ENCODE results near the gene SMAGP. TPM values are rescaled to one million over a fixed set of nuclear protein-coding genes. Genes with fewer than 3 reads are reported as not detected.

Gene SMAGP
- polyA plus RNA-seq, 1 donor (not counting 4 experiments of a cell fraction or from before 2014, with no cell fraction given) = 52.1 TPM

DNA sequence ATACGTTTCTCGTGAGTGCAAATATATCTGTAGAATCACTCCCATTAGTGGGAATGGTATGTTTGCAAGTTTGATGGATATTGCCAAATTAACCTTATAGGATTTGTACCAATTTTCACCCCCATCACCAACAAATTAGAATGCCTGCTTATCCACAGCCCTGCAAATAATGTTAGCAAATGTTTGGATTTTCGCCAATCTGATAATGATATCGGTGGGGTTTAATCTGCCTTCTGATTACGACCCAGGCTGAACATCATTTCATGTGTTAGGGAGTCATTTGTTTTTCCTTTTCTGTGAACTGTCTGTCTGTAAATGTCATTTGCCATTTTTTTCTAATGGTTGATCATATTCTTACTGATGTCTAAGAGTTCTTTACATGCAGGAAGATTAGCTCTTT lies 35.7 kb downstream of the SMAGP start:
- Histone ChIP-seq H2AFZ (ENCODE audit: control insufficient read depth, low read length) (no peak overlapping the region), H3K36me3 (ENCODE audit: control insufficient read depth in 2 of 2, extremely low read depth in 1 of 2, insufficient read depth in 2 of 2, low read length in 2 of 2) (no peaks in the 10 kb centered on the region), H3K4me3 (ENCODE audit: control insufficient read depth in 2 of 3, extremely low read depth in 1 of 3, insufficient read depth in 2 of 3, low read depth in 1 of 3, low read length in 3 of 3) (no peak overlapping the region), H4K20me1 (ENCODE audit: control insufficient read depth, extremely low read depth, insufficient read depth, low read length) (no peaks in the 10 kb centered on the region), H3K9me3 (ENCODE audit: control insufficient read depth, low read depth, low read length) (no peaks in the 10 kb centered on the region), H3K4me1 (ENCODE audit: control insufficient read depth, extremely low read depth, insufficient read depth, low read length) (peaks cover 6% of the 10 kb centered on the region), H3K9ac (ENCODE audit: control insufficient read depth, extremely low read depth, insufficient read depth, low read length) (no peak overlapping the region), H3K4me2 (ENCODE audit: control insufficient read depth, extremely low read depth, insufficient read depth, low read depth, low read length) (no peak overlapping the region), H3K79me2 (ENCODE audit: control insufficient read depth, insufficient read depth, low read length) (peaks cover 4% of the 10 kb centered on the region), H3K27me3 (ENCODE audit: control insufficient read depth, extremely low read depth, insufficient read depth, low read length) (no peaks in the 10 kb centered on the region), H3K9me1 (ENCODE audit: control insufficient read depth, extremely low read depth, insufficient read depth, low read length) (peaks cover 2% of the 10 kb centered on the region), H3K27ac (ENCODE audit: control insufficient read depth, insufficient read depth, low read length) (no peak overlapping the region)
- DNase-seq (ENCODE audit: low read depth, low spot score) (no peak), FAIRE-seq (no peak)
- TF ChIP-seq, protein P1, sequence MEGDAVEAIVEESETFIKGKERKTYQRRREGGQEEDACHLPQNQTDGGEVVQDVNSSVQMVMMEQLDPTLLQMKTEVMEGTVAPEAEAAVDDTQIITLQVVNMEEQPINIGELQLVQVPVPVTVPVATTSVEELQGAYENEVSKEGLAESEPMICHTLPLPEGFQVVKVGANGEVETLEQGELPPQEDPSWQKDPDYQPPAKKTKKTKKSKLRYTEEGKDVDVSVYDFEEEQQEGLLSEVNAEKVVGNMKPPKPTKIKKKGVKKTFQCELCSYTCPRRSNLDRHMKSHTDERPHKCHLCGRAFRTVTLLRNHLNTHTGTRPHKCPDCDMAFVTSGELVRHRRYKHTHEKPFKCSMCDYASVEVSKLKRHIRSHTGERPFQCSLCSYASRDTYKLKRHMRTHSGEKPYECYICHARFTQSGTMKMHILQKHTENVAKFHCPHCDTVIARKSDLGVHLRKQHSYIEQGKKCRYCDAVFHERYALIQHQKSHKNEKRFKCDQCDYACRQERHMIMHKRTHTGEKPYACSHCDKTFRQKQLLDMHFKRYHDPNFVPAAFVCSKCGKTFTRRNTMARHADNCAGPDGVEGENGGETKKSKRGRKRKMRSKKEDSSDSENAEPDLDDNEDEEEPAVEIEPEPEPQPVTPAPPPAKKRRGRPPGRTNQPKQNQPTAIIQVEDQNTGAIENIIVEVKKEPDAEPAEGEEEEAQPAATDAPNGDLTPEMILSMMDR (optimal IDR thresholded peaks at IDR 0.05 in 1 of 3, IDR thresholded peaks at IDR 0.05 in 1 of 3, conservative IDR thresholded peaks at IDR 0.05 in 1 of 3; ENCODE audit: extremely low read depth in 1 of 3, insufficient read depth in 2 of 3, low read length in 3 of 3) = no peak
- TF ChIP-seq EZH2 (IDR thresholded peaks at IDR 0.05; ENCODE audit: low read length) = no peak
- dilution Hi-C loops (cut with MboI; ENCODE audit: extremely low pct_ligation_motif_present, low sequenced_read_pairs) = no loop called here

DNA sequence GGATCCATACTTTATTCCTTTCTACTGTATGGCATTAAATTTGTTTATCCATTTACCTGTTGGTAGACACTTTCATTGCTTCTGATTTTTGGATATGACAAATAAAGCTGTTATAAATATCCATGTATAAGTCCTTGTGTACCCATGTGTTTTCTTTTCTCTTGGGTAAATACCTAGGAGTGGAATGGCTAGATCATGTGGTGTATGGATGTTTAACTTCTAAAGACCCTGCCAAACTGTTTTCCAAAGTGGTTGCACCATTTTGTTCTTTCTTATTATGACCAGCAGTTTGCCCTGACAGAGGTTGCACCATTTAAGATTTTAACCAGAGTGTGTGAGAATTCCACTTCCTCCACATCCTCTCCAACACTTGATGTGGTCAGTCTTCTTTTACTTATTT lies 37.6 kb downstream of the SMAGP start:
- Histone ChIP-seq H3K9ac (ENCODE audit: control insufficient read depth, extremely low read depth, insufficient read depth, low read length) (no peak overlapping the region), H3K9me3 (ENCODE audit: control insufficient read depth, low read depth, low read length) (no peaks in the 10 kb centered on the region), H3K4me2 (ENCODE audit: control insufficient read depth, extremely low read depth, insufficient read depth, low read depth, low read length) (no peak overlapping the region), H3K4me3 (ENCODE audit: control insufficient read depth in 2 of 3, extremely low read depth in 1 of 3, insufficient read depth in 2 of 3, low read depth in 1 of 3, low read length in 3 of 3) (no peak overlapping the region), H3K79me2 (ENCODE audit: control insufficient read depth, insufficient read depth, low read length) (no peaks in the 10 kb centered on the region), H3K27ac (ENCODE audit: control insufficient read depth, insufficient read depth, low read length) (no peak overlapping the region), H3K4me1 (ENCODE audit: control insufficient read depth, extremely low read depth, insufficient read depth, low read length) (no peaks in the 10 kb centered on the region), H3K27me3 (ENCODE audit: control insufficient read depth, extremely low read depth, insufficient read depth, low read length) (no peaks in the 10 kb centered on the region), H3K9me1 (ENCODE audit: control insufficient read depth, extremely low read depth, insufficient read depth, low read length) (peaks cover 2% of the 10 kb centered on the region), H3K36me3 (ENCODE audit: control insufficient read depth in 2 of 2, extremely low read depth in 1 of 2, insufficient read depth in 2 of 2, low read length in 2 of 2) (no peaks in the 10 kb centered on the region), H2AFZ (ENCODE audit: control insufficient read depth, low read length) (no peak overlapping the region), H4K20me1 (ENCODE audit: control insufficient read depth, extremely low read depth, insufficient read depth, low read length) (no peaks in the 10 kb centered on the region)
- no peak for DNase-seq (ENCODE audit: low read depth, low spot score)
- dilution Hi-C loops (cut with MboI; ENCODE audit: extremely low pct_ligation_motif_present, low sequenced_read_pairs) = no loop called here
- FAIRE-seq = no peak
- TF ChIP-seq, protein P1 (optimal IDR thresholded peaks at IDR 0.05 in 1 of 3, IDR thresholded peaks at IDR 0.05 in 1 of 3, conservative IDR thresholded peaks at IDR 0.05 in 1 of 3; ENCODE audit: extremely low read depth in 1 of 3, insufficient read depth in 2 of 3, low read length in 3 of 3) = no peak
